Stimulated activated CD8-positive, alpha-beta memory T cell treated with anti-CD3 and anti-CD28 coated beads, Interleukin-2, amount 100 ng/mL, for 48 hours (primary cell): ENCODE results near the gene DENND4B.
"Not testable (repeated sequence)": the region's sequence is repeated elsewhere in the genome, so short reads cannot be mapped to it uniquely, and the experiment has no call there.

ENCODE experiments used
- DNase-seq, 2 donors: peaks; one replicate each; pipeline ENCODE4 v3.0.0-alpha.2; 2020; ENCODE audit warnings: low read depth in 2 of 2

Gene DENND4B

DNA sequence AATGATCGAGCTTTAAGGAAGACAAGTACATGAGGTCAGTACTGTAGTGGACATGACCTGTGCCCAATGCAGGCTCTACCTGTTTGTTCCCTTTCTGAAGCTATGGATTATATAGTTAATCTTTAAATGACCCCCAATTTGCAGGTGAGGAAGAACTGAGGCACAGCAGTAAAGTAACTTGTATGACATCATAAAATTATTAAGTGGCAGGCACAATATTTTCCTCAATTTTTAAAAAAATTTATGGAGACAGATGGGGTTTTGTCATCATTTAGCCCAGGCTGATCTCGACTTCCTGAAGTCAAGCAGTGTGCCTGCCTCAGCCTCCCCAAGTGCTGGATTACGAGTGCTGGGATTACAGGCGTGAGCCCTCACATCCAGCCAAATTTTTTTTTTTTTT is 20.1 kb downstream of the DENND4B start:
- DNase-seq, result no peak

GRCh38 chr1:153922972-153923925 is 23.3 kb downstream of the DENND4B start, which contains the start of gene GATAD2B:
TSS of gene GATAD2B (minus strand) at chr1:153922972. CDS start at chr1:153828347, 94,625 bp downstream.
- peak; percentile 95 to 97 for DNase-seq

DNA sequence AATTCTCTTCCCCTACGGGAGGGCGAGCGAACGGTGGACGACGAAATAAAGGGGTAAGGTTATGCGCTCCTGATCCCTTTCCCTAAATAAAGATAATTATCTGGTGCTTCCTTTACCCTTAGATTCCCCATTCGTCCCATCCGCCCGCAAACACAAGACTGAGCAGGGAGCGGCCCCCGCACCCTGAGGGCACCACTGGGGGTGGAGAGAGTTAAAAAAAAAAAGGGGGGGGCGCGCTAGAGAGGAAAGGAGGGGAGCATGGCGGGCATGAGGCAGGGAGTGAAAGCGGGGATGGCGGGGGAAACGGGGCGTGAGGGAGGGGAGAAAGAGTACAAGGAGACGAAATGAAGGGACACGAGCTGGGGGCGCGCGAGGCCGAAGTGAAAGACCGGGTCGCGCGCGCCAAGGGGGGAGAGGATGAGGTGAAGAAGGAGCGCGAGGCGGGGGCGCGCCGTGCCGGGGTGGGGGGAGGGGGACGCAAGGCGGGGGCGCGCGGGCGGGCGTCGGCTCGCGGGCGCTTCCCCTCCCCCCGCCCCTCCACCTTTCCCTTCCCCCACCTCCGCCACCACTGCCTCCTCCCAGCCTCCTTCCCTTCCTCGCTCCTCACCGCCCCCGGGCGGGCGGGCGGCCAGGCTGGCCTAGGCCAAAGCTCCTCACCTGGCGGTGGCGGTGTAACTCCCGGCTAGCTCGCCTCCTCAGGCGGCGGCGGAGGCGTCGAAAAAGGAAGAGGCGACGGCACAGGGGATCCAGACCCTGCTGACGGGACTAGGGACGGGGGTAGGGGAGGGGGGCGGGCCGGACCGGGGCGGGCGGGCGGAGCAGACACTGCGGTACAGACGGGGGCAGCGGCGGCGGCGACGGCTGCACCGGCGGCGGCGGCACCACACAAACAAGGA is 24.2 kb downstream of the DENND4B start:
- peak; percentile 58 to 62 for DNase-seq

- no peak for DNase-seq
Observed at GRCh38 chr1:153921803-153922075, 24.8 kb downstream of the DENND4B start.

GRCh38 chr1:153921080-153921802 is 25.3 kb downstream of the DENND4B start:
- DNase-seq, result no peak

GRCh38 chr1:153919876-153920852 is 26.4 kb downstream of the DENND4B start:
- no peak for DNase-seq

DNA sequence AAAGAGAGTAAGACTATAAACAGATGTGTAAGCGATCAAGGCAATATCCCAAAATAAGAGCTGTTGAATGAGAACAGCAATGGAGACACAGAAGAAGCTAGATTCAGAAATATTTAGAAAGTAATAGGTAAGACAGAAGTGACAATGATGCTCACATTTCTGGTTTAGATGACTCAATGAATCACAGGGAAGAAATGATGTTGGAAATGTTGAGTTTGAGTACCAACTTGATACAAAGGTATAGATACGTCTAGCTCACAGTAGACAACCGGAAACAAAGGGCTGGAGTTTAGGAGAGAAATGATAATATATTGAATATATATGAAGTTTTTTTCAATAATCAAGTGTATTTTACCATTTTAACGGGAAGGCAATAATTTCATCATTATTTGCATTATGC is 30.2 kb downstream of the DENND4B start:
- DNase-seq, result no peak

DNA sequence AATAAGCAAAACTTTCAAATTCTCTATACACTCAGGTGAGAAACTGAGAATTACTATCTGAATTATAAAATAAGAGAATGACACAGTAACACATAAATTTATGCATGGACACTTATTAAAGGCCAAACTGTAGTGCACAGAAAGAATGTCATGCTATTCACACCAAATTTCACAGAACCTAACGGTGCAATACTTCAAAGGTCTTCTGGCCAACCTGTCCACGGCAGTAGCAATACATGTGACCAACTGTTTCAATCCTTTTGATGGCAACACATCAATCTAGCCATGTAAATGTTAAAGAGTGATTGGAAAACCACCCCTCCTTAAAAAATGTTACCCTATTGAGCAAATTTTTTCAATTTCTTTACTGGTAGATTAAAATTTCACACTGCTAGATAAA is 34.2 kb downstream of the DENND4B start:
- no peak for DNase-seq

- DNase-seq, result not testable (repeated sequence)
Observed at GRCh38 chr1:153910560-153910959, 36.0 kb downstream of the DENND4B start.

DNA sequence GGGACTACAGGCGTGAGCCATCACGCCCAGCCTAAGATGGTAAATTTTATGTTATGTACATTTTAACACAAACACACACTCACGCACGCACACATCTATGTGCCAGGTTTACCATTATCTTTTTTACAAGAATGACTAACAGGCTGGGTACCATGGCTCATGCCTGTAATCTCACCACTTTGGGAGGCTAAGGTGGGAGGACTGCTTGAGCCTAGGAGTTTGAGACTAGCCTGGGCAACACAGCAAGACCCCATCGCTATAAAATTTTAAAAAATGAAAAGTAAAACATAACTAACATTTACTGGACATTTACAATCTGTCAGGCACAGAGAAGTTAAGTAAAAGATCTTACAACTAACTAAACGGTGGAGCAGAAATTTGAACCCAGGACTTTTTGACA is 38.4 kb downstream of the DENND4B start:
- no peak for DNase-seq

GRCh38 chr1:153907134-153907533 is 39.4 kb downstream of the DENND4B start:
- DNase-seq, result no peak

DNA sequence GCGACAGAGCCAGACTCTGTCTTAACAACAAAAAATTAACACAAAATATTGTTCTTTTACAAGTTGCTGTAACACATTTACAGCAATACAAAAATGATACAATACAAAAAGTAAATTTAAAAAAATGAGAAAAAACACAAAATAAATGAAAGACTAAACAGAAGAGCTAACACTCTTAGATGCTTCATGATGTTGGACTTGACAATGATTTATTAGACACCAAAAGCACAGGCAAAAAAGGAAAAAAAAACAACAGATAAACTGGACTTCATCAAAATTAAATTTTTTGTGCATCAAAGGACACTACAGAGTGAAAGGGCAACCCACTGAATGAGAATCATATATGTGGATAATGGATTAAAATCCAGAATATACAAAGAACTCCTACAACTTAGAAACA is 40.1 kb downstream of the DENND4B start:
- no peak for DNase-seq

DNA sequence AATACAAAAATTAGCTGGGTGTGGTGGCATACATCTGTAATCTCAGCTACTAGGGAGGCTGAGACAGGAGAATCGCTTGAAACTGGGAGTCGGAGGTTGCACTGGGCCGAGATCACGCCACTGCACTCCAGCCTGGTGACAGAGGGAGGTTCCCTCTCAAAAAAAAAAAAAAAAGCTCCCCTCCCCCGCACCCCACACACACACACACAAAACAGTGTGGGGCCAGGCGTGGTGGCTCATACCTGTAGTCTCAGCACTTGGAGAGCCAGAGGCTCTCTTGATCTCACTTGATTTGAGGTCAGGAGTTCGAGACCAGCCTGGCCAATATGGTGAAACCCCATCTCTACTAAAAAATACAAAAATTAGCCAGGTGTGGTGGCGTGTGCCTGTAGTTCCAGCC is 40.6 kb downstream of the DENND4B start:
- not testable (repeated sequence) for DNase-seq

DNA sequence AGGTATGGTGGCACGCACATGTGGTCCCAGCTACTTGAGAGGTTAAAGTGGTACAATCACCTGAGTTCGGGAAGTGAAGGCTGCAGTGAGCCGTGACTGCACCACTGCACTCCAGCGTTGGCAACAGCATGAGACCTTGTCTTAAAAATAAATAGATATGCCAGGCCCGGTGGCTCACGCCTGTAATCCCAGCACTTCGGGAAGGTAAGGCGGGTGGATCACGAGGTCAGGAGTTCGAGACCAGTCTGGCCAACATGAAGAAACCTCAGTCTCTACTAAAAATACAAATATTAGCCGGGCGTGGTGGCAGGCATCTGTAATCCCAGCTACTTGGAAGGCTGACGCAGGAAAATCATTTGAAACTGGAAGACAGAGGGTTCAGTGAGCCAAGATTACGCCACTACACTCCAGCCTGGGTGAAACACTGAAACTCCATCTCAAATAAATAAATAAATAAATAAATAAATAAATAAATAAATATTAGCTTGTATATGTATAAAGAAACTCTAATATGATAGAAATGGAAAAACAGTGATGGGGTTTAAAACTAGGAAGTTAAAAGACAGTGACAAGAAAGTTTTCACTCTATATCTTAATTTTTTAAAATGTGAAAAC is 42.6 kb downstream of the DENND4B start:
- no peak for DNase-seq

DNA sequence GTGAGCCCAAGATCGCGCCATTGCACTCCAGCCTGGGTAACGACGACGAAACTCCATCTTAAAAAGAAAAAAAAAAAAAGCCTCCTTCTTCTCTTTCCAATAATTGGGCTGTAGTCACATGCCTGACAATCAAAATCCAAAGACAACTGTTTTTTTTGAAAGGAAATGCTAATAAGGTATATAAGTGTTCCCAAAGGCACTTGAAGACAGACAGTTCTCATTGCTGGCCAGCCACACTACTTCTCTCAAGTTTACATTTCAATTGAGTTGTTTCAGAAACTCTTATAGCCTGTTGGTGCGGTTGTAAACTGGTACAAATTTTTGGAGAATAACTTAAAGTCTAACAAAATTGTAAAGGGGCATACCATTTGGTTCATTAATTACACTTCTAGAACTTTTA is 47.0 kb downstream of the DENND4B start:
- no peak for DNase-seq

GRCh38 chr1:153895866-153896265 is 50.7 kb downstream of the DENND4B start:
- not testable (repeated sequence) for DNase-seq

DNA sequence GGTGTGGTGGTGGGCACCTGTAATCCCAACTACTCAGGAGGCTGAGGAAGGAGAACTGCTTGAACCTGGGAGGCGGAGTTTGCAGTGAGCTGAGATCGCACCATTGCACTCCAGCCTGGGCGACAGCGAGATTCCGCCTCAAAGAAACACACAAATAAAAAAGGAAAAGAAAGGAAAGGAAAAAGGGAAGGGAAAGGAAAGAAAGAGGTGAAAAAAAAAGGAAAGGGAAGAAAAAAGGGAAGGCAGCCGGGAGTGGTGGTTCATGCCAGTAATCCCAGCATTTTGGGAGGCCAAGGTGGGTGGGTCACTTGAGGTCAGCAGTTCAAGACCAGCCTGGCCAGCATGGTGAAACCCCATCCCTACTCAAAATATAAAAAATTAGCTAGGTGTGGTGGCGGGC is 55.5 kb downstream of the DENND4B start:
- DNase-seq, result not testable (repeated sequence)

DNA sequence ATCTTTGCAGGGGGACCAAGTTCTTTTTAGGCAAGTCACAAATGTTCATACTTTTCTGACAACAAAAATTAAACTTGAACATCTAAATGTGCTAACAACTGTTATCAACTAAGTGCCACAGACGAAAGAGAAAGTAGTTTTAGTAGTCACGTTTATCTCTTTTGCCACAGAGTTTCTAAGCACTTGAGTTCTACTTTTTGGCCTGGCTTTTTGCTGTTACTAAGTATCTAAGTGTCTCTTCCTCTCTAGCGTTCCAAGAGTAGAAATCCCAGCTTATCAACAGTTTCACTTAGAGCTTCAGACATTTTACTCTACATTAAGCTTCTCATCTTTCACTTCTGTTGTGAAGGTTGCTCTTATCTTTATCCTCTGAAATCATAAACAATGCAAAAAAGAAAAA is 58.0 kb downstream of the DENND4B start:
- no peak for DNase-seq

- DNase-seq, result no peak
Observed at GRCh38 chr1:153886127-153886526, 60.4 kb downstream of the DENND4B start.

GRCh38 chr1:153883223-153883622 is 63.3 kb downstream of the DENND4B start:
- DNase-seq, result no peak
